ENCODE measurements around the gene SPG7.

Gene SPG7

DNA sequence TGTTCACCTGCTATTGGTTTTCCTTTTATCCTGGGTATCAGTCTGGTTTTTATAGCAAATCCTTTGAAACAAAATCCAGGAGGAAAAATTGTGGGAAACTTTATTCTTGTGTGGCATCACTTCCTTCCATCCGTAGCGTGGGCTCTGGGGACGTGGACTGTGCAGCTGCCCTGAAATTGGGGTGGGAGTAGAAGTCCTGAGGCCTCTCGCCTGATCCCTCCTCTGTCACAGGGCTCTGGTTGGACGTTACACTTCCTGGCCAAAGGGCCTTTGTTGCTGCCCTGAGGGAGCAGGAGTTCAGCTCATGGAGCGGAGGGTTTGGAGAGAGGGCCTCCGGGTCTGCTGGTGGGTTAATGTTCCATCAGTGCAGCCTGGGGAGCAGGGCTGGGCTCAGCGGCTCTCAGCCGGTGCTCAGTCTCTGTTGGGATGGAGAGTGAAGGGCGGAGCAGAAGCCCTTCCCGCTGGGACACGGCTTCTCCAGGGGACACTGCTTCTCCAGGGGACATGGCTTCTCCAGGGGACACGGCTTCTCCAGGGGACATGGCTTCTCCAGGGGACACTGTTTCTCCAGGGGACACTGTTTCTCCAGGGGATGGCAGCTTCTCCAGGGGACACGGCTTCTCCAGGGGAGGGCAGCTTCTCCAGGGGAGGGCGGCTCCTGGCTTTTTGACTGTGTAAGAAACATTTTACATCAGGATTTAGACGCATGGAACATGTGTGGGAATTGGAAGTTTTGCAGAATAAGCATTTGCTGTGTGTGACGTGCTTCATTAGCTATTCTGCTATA, 37.0 kb downstream of the SPG7 start:
- Histone ChIP-seq H3K36me3 (replicated peaks; ENCODE audit: insufficient read depth, low read length) (no peaks in the 10 kb centered on the region), H3K9me3 (replicated peaks; ENCODE audit: insufficient read depth, low read length) (no peaks in the 10 kb centered on the region), H3K4me3 (ENCODE audit: low read length) (no peak overlapping the region), H3K9ac (ENCODE audit: low read length) (no peak overlapping the region), H3F3A (ENCODE audit: insufficient read depth, low read length) (no peaks in the 10 kb centered on the region), H3K4me1 (ENCODE audit: low read length) (no peaks in the 10 kb centered on the region), H3K9me2 (replicated peaks; ENCODE audit: insufficient read depth, low read length) (no peaks in the 10 kb centered on the region), H3K27ac (ENCODE audit: low read length) (no peak overlapping the region), H3K4me2 (ENCODE audit: low read depth, low read length) (no peak overlapping the region), H3K27me3 (replicated peaks; ENCODE audit: insufficient read depth, low read length) (no peaks in the 10 kb centered on the region), H2AFZ (ENCODE audit: low read length) (no peak overlapping the region), H4K20me1 (ENCODE audit: insufficient read depth, low read length) (no peaks in the 10 kb centered on the region), H3K79me2 (ENCODE audit: low read length) (no peaks in the 10 kb centered on the region)
- DNase-seq, result no peak
- no peak for TF ChIP-seq EZH2 (optimal IDR thresholded peaks at IDR 0.05; ENCODE audit: low read depth, low read length)
- TF ChIP-seq, protein P1, sequence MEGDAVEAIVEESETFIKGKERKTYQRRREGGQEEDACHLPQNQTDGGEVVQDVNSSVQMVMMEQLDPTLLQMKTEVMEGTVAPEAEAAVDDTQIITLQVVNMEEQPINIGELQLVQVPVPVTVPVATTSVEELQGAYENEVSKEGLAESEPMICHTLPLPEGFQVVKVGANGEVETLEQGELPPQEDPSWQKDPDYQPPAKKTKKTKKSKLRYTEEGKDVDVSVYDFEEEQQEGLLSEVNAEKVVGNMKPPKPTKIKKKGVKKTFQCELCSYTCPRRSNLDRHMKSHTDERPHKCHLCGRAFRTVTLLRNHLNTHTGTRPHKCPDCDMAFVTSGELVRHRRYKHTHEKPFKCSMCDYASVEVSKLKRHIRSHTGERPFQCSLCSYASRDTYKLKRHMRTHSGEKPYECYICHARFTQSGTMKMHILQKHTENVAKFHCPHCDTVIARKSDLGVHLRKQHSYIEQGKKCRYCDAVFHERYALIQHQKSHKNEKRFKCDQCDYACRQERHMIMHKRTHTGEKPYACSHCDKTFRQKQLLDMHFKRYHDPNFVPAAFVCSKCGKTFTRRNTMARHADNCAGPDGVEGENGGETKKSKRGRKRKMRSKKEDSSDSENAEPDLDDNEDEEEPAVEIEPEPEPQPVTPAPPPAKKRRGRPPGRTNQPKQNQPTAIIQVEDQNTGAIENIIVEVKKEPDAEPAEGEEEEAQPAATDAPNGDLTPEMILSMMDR (IDR thresholded peaks at IDR 0.05; ENCODE audit: low read length), result no peak
- TF ChIP-seq EZH2phosphoT487 (IDR thresholded peaks at IDR 0.05; ENCODE audit: low read length), result no peak

DNA sequence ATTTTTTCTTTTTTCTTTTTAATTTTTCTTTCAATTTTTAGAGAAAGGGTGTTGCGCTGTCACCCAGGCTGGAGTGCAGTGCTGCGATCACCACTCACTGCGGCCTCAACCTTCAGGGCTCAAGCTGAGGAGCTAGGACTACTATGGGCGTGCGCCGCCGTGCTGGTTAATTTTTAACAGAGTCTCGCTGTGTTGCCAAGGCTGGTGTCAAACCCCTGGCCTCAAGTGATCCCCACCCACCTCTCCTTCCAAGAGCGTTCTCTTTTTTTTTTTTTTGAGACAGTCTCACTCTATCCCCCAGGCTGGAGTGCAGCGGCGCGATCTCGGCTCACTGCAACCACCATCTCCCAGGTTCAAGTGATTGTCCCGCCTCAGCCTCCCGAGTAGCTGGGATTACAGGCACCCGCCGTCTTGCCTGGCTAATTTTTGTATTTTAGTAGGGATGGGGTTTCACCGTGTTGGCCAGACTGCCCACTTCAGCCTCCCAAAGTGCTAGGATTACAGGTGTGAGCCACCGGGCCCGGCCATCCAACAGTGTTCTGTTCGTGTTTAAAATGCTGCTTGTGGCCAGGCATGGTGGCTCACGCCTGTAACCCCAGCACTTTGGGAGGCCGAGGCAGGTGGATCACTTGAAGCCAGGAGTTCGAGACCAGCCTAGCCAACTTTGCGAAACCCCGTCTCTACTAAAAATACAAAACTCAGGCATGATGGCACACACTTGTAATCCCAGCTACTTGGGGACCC, 37.8 kb downstream of the SPG7 start:
- Histone ChIP-seq H3K4me3 (ENCODE audit: low read length) (no peak overlapping the region), H3K4me1 (ENCODE audit: low read length) (no peaks in the 10 kb centered on the region), H3K9me2 (replicated peaks; ENCODE audit: insufficient read depth, low read length) (no peaks in the 10 kb centered on the region), H3K27ac (ENCODE audit: low read length) (no peak overlapping the region), H3K27me3 (replicated peaks; ENCODE audit: insufficient read depth, low read length) (no peaks in the 10 kb centered on the region), H3K79me2 (ENCODE audit: low read length) (no peaks in the 10 kb centered on the region), H3K4me2 (ENCODE audit: low read depth, low read length) (no peak overlapping the region), H4K20me1 (ENCODE audit: insufficient read depth, low read length) (no peaks in the 10 kb centered on the region), H3K9me3 (replicated peaks; ENCODE audit: insufficient read depth, low read length) (no peaks in the 10 kb centered on the region), H3F3A (ENCODE audit: insufficient read depth, low read length) (no peaks in the 10 kb centered on the region), H3K36me3 (replicated peaks; ENCODE audit: insufficient read depth, low read length) (no peaks in the 10 kb centered on the region), H2AFZ (ENCODE audit: low read length) (no peak overlapping the region), H3K9ac (ENCODE audit: low read length) (no peak overlapping the region)
- DNase-seq, result no peak
- TF ChIP-seq, protein P1 (IDR thresholded peaks at IDR 0.05; ENCODE audit: low read length), result no peak

DNA sequence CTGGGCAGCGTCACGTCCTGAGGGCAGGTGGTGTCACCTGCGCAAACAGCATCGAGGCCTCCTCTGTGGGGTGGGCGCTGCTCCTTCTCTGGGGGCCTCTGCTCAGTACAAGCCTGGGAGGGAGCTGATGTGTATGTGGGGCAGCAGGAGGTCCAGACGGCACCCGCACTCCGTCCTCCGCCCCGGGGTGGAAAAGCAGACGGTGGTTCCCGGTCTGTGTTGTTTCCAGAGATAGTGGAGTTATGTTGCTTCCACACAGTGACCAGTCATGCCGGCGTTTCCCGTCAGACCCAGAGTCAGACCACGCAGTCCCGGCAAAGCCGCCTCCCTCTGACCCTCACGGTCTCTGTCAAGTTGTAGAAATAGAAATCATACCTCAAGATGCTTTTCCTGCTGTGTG, 38.6 kb downstream of the SPG7 start:
- Histone ChIP-seq H3K79me2 (ENCODE audit: low read length) (no peaks in the 10 kb centered on the region), H3K27me3 (replicated peaks; ENCODE audit: insufficient read depth, low read length) (no peaks in the 10 kb centered on the region), H3K4me1 (ENCODE audit: low read length) (no peaks in the 10 kb centered on the region), H3K9ac (ENCODE audit: low read length) (no peak overlapping the region), H3K9me3 (replicated peaks; ENCODE audit: insufficient read depth, low read length) (no peaks in the 10 kb centered on the region), H2AFZ (ENCODE audit: low read length) (no peak overlapping the region), H3K4me2 (ENCODE audit: low read depth, low read length) (no peak overlapping the region), H3K9me2 (replicated peaks; ENCODE audit: insufficient read depth, low read length) (no peaks in the 10 kb centered on the region), H3K4me3 (ENCODE audit: low read length) (no peak overlapping the region), H3F3A (ENCODE audit: insufficient read depth, low read length) (no peaks in the 10 kb centered on the region), H3K27ac (ENCODE audit: low read length) (no peak overlapping the region), H4K20me1 (ENCODE audit: insufficient read depth, low read length) (no peaks in the 10 kb centered on the region), H3K36me3 (replicated peaks; ENCODE audit: insufficient read depth, low read length) (no peaks in the 10 kb centered on the region)
- TF ChIP-seq, protein P1 (IDR thresholded peaks at IDR 0.05; ENCODE audit: low read length), result no peak
- DNase-seq, result no peak

Measured in MM.1S (cell line).